ENCODE results near the gene PFN3. TPM values are rescaled to one million over a fixed set of nuclear protein-coding genes. Genes with fewer than 3 reads are reported as not detected.

The PFN3 gene
- total and polyA plus RNA-seq, 4 donors, result not detected

DNA sequence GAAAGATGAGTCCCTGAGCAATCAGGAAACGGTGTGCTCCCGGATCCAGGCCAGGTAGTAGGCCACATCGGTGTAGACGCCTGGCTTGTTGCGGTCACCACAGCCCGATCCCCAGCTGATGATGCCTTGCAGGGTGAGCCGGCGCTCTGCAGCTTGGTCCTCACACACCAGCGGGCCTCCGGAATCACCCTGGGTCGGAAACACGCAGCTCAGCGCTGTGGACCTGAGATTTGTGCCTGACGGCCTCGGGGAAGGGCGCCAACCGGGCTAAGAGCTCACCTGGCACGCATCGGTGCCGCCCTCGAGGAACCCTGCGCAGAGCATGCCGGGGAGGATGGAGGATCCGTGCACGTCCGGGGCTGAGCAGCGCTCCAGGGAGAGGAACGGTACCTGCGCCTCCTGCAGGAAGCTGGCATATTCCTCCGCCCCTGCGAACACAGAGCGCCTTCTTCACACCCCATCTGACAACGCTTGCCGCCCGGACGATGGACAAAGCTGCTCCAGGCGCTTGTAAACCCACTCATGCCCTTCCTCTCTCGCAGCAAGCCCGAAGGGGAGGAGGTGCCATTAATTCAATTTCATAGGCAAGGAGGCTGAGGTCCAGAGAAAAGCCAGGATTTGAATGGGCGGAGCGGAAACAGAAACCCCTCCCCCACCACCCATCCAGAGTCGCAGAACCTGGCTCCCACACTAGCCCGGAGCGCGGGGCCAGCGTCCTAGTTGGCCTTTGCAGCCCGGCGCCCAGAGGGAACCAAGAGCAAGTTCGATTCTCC lies 2.0 kb upstream of the PFN3 start:
- H3K4me1 ChIP-seq (ENCODE audit: control insufficient read depth in 5 of 5, insufficient read depth in 5 of 5, low read length in 5 of 5), result peaks cover 0 to 36% (median 18%) of the 10 kb centered on the region in 5 donors
- no peak overlapping the region for H3K4me3 ChIP-seq
- peak; percentile 40 to 64 (median 62) for DNase-seq
- TF ChIP-seq, protein P1, sequence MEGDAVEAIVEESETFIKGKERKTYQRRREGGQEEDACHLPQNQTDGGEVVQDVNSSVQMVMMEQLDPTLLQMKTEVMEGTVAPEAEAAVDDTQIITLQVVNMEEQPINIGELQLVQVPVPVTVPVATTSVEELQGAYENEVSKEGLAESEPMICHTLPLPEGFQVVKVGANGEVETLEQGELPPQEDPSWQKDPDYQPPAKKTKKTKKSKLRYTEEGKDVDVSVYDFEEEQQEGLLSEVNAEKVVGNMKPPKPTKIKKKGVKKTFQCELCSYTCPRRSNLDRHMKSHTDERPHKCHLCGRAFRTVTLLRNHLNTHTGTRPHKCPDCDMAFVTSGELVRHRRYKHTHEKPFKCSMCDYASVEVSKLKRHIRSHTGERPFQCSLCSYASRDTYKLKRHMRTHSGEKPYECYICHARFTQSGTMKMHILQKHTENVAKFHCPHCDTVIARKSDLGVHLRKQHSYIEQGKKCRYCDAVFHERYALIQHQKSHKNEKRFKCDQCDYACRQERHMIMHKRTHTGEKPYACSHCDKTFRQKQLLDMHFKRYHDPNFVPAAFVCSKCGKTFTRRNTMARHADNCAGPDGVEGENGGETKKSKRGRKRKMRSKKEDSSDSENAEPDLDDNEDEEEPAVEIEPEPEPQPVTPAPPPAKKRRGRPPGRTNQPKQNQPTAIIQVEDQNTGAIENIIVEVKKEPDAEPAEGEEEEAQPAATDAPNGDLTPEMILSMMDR (IDR thresholded peaks at IDR 0.05; ENCODE audit: control extremely low read depth, extremely low read depth), result peak; percentile 39
- peaks cover 0 to 54% (median 41%) of the 10 kb centered on the region in 3 donors for H3K27me3 ChIP-seq (ENCODE audit: control insufficient read depth in 3 of 3, insufficient read depth in 3 of 3, low read length in 2 of 3)
- WGBS, 2 donors, result 9 to 17% methylated on average over 49 of the region's 49 CpGs
- no peak overlapping the region for H3K9ac ChIP-seq (ENCODE audit: insufficient read depth in 1 of 2, low read length in 2 of 2)
- no peaks in the 10 kb centered on the region for H3K36me3 ChIP-seq (ENCODE audit: control insufficient read depth in 4 of 4, insufficient read depth in 4 of 4, low read length in 4 of 4)
- peaks cover 0 to 2% (median 0%) of the 10 kb centered on the region in 4 donors for H3K9me3 ChIP-seq (ENCODE audit: control insufficient read depth in 4 of 4, insufficient read depth in 3 of 4, low read length in 3 of 4)
- no peak overlapping the region for H3K27ac ChIP-seq (ENCODE audit: low read depth in 1 of 2, low read length in 1 of 2)
- peak; percentile 48 for ATAC-seq (ENCODE audit: insufficient read depth, low FRiP score)

DNA sequence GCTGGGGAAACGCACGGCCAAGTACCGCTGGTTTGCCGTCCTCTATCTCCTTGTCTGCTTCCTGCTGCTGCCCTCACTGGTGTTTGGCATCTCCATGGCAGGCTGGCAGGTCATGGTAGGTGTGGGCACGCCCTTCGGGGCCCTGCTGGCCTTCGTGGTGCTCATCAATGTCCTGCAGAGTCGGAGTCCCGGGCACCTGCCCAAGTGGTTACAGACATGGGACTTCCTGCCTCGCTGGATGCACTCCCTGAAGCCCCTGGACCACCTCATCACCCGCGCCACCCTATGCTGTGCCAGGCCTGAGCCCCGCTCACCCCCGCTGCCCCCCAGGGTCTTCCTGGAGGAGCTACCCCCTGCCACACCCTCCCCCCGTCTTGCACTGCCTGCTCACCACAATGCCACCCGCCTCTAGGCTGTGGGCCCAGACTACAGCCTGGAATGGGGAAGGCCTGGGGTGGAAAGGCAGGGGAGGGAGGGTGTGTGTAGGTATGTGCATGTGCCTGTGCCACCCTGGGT lies 2.5 kb downstream of the PFN3 start:
- DNase-seq, result no peak
- H3K4me3 ChIP-seq, result no peak overlapping the region

DNA sequence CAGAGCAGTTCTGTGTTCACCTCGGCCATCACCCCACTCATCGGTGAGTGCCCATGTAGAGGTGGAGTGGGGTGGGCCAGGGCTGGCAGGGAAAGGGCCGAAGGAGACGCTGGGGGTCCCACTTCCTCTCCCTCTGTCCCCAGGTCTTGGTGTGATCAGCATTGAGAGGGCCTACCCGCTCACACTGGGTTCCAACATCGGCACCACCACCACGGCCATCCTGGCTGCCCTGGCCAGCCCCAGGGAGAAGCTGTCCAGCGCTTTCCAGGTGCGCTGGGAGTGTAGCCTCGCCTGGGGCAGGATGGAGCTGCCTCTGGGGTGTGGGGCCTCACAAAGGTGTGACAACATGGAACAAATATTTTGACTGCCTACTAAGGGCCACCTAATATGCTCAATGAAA lies 3.7 kb downstream of the PFN3 start:
- 88 to 96% methylated on average over 10 of the region's 10 CpGs for WGBS, 2 donors
- DNase-seq (no peak), ATAC-seq (ENCODE audit: insufficient read depth, low FRiP score) (no peak)
- TF ChIP-seq, protein P1 (IDR thresholded peaks at IDR 0.05; ENCODE audit: control extremely low read depth, extremely low read depth), result no peak
- Histone ChIP-seq H3K27ac (ENCODE audit: low read depth in 1 of 2, low read length in 1 of 2) (no peak overlapping the region), H3K4me3 (no peak overlapping the region), H3K36me3 (ENCODE audit: control insufficient read depth in 4 of 4, insufficient read depth in 4 of 4, low read length in 4 of 4) (no peaks in the 10 kb centered on the region), H3K27me3 (ENCODE audit: control insufficient read depth in 3 of 3, insufficient read depth in 3 of 3, low read length in 2 of 3) (peaks cover 3 to 45% (median 33%) of the 10 kb centered on the region in 3 donors), H3K9me3 (ENCODE audit: control insufficient read depth in 4 of 4, insufficient read depth in 3 of 4, low read length in 3 of 4) (peaks cover 0 to 2% (median 0%) of the 10 kb centered on the region in 4 donors), H3K4me1 (ENCODE audit: control insufficient read depth in 5 of 5, insufficient read depth in 5 of 5, low read length in 5 of 5) (peaks cover 0 to 9% (median 6%) of the 10 kb centered on the region in 5 donors), H3K9ac (ENCODE audit: insufficient read depth in 1 of 2, low read length in 2 of 2) (no peak overlapping the region)

More for the DNA sequence above, 2.5 kb downstream of the PFN3 start:
- Histone ChIP-seq H3K36me3 (ENCODE audit: control insufficient read depth in 4 of 4, insufficient read depth in 4 of 4, low read length in 4 of 4) (no peaks in the 10 kb centered on the region), H3K9me3 (ENCODE audit: control insufficient read depth in 4 of 4, insufficient read depth in 3 of 4, low read length in 3 of 4) (peaks cover 0 to 2% (median 0%) of the 10 kb centered on the region in 4 donors), H3K27me3 (ENCODE audit: control insufficient read depth in 3 of 3, insufficient read depth in 3 of 3, low read length in 2 of 3) (peaks cover 3 to 57% (median 44%) of the 10 kb centered on the region in 3 donors), H3K27ac (ENCODE audit: low read depth in 1 of 2, low read length in 1 of 2) (no peak overlapping the region), H3K9ac (ENCODE audit: insufficient read depth in 1 of 2, low read length in 2 of 2) (no peak overlapping the region), H3K4me1 (ENCODE audit: control insufficient read depth in 5 of 5, insufficient read depth in 5 of 5, low read length in 5 of 5) (peaks cover 0 to 17% (median 6%) of the 10 kb centered on the region in 5 donors)
- TF ChIP-seq, protein P1 (IDR thresholded peaks at IDR 0.05; ENCODE audit: control extremely low read depth, extremely low read depth), result no peak
- WGBS, 2 donors, result 87 to 89% methylated on average over 15 to 16 of the region's 16 CpGs
- ATAC-seq (ENCODE audit: insufficient read depth, low FRiP score), result no peak

Data from lung (tissue), 12 donors.